Measurements from ENCODE around the gene PGM2. TPM values are rescaled to one million over a fixed set of nuclear protein-coding genes. Genes with fewer than 3 reads are reported as not detected.
A peak's percentile ranks its signal among the peaks of the same experiment; 100 is the strongest.
"Not testable (repeated sequence)": the region's sequence is repeated elsewhere in the genome, so short reads cannot be mapped to it uniquely, and the experiment has no call there.

PGM2 gene
- total RNA-seq (2014; rRNA removed; shearing (Covaris generic)) = 23.7 and 31.4 TPM in 2 replicates

GRCh38 chr4:37826295-37827029 is at the start of gene PGM2:
Gene PGM2, plus strand, starts transcription at chr4:37826686. Its CDS starts 47 bp downstream, at chr4:37826733.
- Histone ChIP-seq H3K4me3 (ENCODE audit: insufficient read depth, low read depth, low read length) (peak within 1 kb of the TSS; percentile 94), H3K36me3 (replicated peaks; ENCODE audit: control insufficient read depth, insufficient read depth, low read length) (peaks cover 3% of the 10 kb centered on the region), H3K27me3 (ENCODE audit: control insufficient read depth, insufficient read depth, low read length) (peaks cover 8% of the 10 kb centered on the region)
- DNase-seq = peak; percentile 94

- Histone ChIP-seq H3K4me3 (ENCODE audit: insufficient read depth, low read depth, low read length) (no peak overlapping the region), H3K27me3 (ENCODE audit: control insufficient read depth, insufficient read depth, low read length) (no peaks in the 10 kb centered on the region), H3K36me3 (replicated peaks; ENCODE audit: control insufficient read depth, insufficient read depth, low read length) (no peaks in the 10 kb centered on the region)
- DNase-seq = no peak
Observed at GRCh38 chr4:37779896-37780295, 46.6 kb upstream of the PGM2 start.

DNA sequence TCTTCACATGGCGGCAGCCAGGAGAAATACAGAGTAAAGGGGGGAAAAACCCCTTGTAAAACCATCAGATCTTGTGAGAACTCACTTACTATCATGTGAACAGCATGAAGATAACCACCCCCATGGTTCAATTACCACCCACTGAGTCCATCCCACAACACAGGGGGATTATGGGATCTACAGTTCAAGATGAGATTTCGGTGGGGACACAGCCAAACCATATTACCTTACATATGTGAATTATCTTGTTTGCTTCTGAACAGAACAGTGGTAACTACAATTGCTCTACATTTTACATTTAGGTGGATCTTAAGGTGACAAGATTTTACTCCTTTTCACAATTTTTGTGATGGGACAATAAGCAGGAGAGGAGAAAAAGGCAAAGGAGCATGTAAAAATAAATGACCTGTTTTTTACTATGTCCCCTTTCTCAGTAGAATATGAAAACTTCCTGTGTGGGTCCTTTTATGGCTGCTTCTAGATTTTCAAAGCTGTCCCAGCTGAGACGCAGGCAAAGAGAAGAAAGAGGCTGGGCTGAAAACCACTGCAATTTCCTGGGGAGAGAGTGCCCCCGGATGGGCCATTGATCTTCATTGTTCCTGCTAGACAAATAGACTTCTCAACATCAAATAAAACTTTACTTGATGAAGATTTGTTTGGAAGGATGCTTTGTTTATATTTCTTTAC is 45.9 kb upstream of the PGM2 start:
- no peaks in the 10 kb centered on the region for H3K27me3 ChIP-seq (ENCODE audit: control insufficient read depth, insufficient read depth, low read length)
- no peak overlapping the region for H3K4me3 ChIP-seq (ENCODE audit: insufficient read depth, low read depth, low read length)
- DNase-seq = no peak
- H3K36me3 ChIP-seq (replicated peaks; ENCODE audit: control insufficient read depth, insufficient read depth, low read length) = no peaks in the 10 kb centered on the region

GRCh38 chr4:37781131-37781455 is 45.4 kb upstream of the PGM2 start:
- H3K36me3 ChIP-seq (replicated peaks; ENCODE audit: control insufficient read depth, insufficient read depth, low read length) = no peaks in the 10 kb centered on the region
- DNase-seq = no peak
- no peak overlapping the region for H3K4me3 ChIP-seq (ENCODE audit: insufficient read depth, low read depth, low read length)
- H3K27me3 ChIP-seq (ENCODE audit: control insufficient read depth, insufficient read depth, low read length) = no peaks in the 10 kb centered on the region

DNA sequence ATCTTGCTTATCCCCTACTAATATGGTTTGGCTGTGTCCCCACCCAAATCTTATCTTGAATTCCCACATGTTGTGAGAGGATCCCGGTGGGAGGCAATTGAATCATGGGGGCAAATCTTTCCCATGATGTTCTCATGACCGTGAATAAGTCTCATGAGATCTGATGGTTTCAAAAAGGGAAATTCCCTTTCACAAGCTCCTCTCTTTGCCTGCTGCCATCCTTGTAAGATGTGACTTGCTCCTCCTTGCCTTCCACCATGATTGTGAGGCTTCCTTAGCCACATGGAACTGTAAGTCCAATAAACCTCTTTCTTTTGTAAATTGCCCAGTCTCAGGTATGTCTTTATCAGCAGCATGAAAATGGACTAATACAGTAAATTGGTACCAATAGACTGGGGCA is 40.2 kb upstream of the PGM2 start:
- not testable (repeated sequence) for H3K27me3 ChIP-seq (ENCODE audit: control insufficient read depth, insufficient read depth, low read length); DNase-seq; H3K4me3 ChIP-seq (ENCODE audit: insufficient read depth, low read depth, low read length); H3K36me3 ChIP-seq (replicated peaks; ENCODE audit: control insufficient read depth, insufficient read depth, low read length)

DNA sequence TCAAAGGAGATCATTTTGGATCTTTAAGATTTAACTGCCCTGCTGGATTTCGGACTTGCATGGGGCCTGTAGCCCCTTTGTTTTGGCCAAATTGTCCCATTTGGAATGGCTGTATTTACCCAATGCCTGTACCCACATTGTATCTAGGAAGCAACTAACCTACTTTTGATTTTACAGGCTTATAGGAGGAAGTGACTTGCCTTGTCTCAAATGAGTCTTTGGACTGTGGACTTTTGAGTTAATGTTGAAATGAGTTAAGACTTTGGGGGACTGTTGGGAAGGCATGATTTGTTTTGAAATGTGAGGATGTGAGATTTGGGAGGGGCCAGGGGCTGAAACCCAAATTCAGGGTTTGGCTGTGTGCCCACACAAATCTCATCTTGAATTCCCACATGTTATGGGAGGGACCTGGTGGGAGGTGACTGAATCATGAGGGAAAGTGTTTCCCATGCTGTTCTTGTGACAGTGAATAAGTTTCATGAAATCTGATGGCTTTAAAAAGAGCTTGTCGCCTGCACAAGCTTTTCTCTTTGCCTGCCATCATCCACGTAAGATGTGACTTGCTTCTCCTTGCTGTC is 38.5 kb upstream of the PGM2 start:
- not testable (repeated sequence) for H3K36me3 ChIP-seq (replicated peaks; ENCODE audit: control insufficient read depth, insufficient read depth, low read length); H3K4me3 ChIP-seq (ENCODE audit: insufficient read depth, low read depth, low read length); H3K27me3 ChIP-seq (ENCODE audit: control insufficient read depth, insufficient read depth, low read length); DNase-seq

- H3K36me3 ChIP-seq (replicated peaks; ENCODE audit: control insufficient read depth, insufficient read depth, low read length) = no peaks in the 10 kb centered on the region
- no peak overlapping the region for H3K4me3 ChIP-seq (ENCODE audit: insufficient read depth, low read depth, low read length)
- no peak for DNase-seq
- no peaks in the 10 kb centered on the region for H3K27me3 ChIP-seq (ENCODE audit: control insufficient read depth, insufficient read depth, low read length)
Observed at GRCh38 chr4:37788819-37789218, 37.7 kb upstream of the PGM2 start.

DNA sequence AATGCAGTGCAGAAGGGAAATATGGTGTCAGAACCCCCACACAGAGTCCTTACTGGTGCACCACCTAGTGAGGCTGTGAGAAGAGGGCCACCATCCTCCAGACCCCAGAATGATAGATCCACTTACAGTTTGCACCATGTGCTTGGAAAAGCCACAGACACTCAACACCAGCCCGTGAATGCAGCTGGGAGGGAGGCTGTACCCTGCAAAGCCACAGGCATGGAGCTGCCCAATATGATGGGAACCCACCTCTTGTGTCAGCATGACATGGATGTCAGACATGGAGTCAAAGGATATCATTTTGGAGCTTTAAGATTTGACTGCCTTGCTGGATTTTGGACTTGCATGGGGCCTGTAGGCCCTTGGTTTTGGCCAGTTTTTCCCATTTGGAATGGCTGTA is 34.2 kb upstream of the PGM2 start:
- no peak for DNase-seq
- no peaks in the 10 kb centered on the region for H3K36me3 ChIP-seq (replicated peaks; ENCODE audit: control insufficient read depth, insufficient read depth, low read length)
- no peaks in the 10 kb centered on the region for H3K27me3 ChIP-seq (ENCODE audit: control insufficient read depth, insufficient read depth, low read length)
- H3K4me3 ChIP-seq (ENCODE audit: insufficient read depth, low read depth, low read length) = no peak overlapping the region

- Histone ChIP-seq H3K27me3 (ENCODE audit: control insufficient read depth, insufficient read depth, low read length) (no peaks in the 10 kb centered on the region), H3K36me3 (replicated peaks; ENCODE audit: control insufficient read depth, insufficient read depth, low read length) (no peaks in the 10 kb centered on the region), H3K4me3 (ENCODE audit: insufficient read depth, low read depth, low read length) (no peak overlapping the region)
- no peak for DNase-seq
Observed at GRCh38 chr4:37793562-37793961, 32.9 kb upstream of the PGM2 start.

DNA sequence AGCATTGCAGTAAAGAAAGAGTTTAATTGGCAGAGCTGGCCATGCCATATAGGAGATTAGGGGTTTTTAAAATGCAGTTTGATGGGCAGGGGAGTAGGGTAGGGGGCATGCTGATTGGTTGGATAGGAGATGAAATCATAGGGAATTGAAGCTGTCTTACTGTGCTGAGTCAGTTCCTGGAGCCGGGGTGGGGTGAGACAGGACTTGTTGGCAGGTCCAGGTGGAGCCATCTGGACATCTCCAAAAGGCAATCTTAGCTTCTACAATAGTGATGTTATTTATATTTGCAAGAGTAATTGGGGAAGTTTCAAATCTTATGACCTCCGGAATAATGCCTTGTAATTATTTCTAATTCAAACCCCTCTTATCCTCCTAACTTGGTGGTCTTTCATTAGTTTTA is 32.4 kb upstream of the PGM2 start:
- no peak for DNase-seq
- Histone ChIP-seq H3K27me3 (ENCODE audit: control insufficient read depth, insufficient read depth, low read length) (no peaks in the 10 kb centered on the region), H3K4me3 (ENCODE audit: insufficient read depth, low read depth, low read length) (no peak overlapping the region), H3K36me3 (replicated peaks; ENCODE audit: control insufficient read depth, insufficient read depth, low read length) (no peaks in the 10 kb centered on the region)

GRCh38 chr4:37795581-37796195 is 30.8 kb upstream of the PGM2 start:
- Histone ChIP-seq H3K27me3 (ENCODE audit: control insufficient read depth, insufficient read depth, low read length) (no peaks in the 10 kb centered on the region), H3K4me3 (ENCODE audit: insufficient read depth, low read depth, low read length) (no peak overlapping the region), H3K36me3 (replicated peaks; ENCODE audit: control insufficient read depth, insufficient read depth, low read length) (no peaks in the 10 kb centered on the region)
- DNase-seq = no peak

DNA sequence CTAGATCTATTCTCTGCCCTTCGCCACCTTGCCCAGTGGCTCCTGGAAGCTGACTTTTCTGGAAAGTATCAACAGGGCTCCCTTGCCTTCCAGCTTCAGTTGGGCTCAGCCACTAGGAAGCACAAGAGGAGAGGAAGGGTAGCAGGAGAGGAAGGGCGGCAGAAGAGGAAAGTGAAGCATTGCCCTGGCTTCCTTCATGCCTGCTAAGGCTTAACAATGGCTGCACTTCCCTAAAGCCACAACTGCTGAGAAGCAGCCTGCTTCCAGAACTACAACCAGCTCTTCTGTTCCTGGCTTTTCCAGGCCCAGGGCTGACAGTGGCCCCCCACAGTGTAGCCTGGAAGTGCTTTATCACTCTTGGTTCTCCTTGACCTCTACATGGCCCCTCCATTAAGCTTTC is 29.1 kb upstream of the PGM2 start:
- Histone ChIP-seq H3K27me3 (ENCODE audit: control insufficient read depth, insufficient read depth, low read length) (no peaks in the 10 kb centered on the region), H3K4me3 (ENCODE audit: insufficient read depth, low read depth, low read length) (no peak overlapping the region), H3K36me3 (replicated peaks; ENCODE audit: control insufficient read depth, insufficient read depth, low read length) (no peaks in the 10 kb centered on the region)
- DNase-seq = no peak

DNA sequence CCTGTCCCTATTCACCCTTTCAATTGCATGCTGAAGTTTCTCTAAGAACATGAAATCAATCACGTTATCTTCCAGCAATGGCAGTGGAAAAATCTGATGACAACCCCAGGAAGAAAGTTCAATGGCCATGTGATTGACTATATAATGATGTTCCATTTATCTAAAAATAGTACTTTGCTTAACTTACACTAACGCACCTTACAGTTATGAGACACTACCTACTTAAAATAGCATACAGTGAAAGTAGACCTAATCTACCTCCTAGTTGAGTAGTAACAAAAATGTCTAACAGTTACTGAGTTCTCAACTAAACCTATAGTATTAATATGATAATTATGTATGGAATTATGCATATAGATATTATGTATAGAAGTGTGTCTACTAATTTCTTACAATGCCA is 28.6 kb upstream of the PGM2 start:
- no peaks in the 10 kb centered on the region for H3K36me3 ChIP-seq (replicated peaks; ENCODE audit: control insufficient read depth, insufficient read depth, low read length)
- no peak overlapping the region for H3K4me3 ChIP-seq (ENCODE audit: insufficient read depth, low read depth, low read length)
- DNase-seq = no peak
- no peaks in the 10 kb centered on the region for H3K27me3 ChIP-seq (ENCODE audit: control insufficient read depth, insufficient read depth, low read length)

DNA sequence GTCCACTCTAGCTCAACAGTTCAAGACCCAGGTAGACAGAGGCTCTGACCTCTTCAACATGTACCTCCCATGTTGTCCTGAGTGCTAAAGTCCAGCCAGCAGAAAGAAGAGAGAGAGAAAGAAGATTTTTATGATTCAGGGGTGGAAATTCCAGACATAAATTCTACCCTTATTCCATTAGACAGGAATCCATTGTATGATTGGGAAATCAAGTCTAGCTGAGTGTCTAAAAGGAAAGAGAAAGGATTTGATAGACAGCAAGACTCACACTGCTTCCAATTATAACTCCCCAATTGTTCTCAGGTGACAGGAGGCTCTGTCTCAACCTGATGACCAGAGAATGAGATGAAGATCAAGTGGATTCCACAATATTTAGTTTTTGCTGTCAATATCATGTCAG is 27.9 kb upstream of the PGM2 start:
- H3K36me3 ChIP-seq (replicated peaks; ENCODE audit: control insufficient read depth, insufficient read depth, low read length) = no peaks in the 10 kb centered on the region
- H3K27me3 ChIP-seq (ENCODE audit: control insufficient read depth, insufficient read depth, low read length) = no peaks in the 10 kb centered on the region
- no peak for DNase-seq
- no peak overlapping the region for H3K4me3 ChIP-seq (ENCODE audit: insufficient read depth, low read depth, low read length)
